ENCODE results near the gene ARID5A. TPM values are rescaled to one million over a fixed set of nuclear protein-coding genes. Genes with fewer than 3 reads are reported as not detected.

ARID5A gene
- polyA plus RNA-seq, 3 donors from 2014 or later: 77.1 to 204 (median 82.7) TPM

DNA sequence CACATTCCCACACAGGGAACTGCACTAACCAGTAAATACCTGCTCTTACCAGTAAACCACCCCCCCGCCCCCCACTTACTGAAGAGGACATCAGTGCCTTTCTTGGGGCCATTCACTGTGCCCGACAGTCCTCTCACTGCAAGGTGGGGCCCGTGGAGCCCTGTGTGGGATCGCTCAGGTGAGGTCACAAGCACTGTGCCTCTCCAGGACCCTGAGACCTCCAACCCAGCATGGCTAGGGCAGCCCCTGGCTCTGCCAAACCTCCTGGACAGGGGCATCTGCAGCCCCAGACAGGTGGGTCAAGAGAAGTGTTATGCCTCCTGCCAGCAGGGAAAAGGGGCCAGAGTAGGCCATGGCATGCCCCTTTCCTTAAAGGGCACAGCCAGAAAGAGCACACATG lies 24.7 kb upstream of the ARID5A start:
- no peak overlapping the region for H3K4me3 Mint-ChIP-seq
- H3K27ac Mint-ChIP-seq: no peak overlapping the region
- DNase-seq: no peak
- H3K27me3 Mint-ChIP-seq (ENCODE audit: low read depth in 3 of 3): peaks cover 1 to 5% (median 2%) of the 10 kb centered on the region in 3 donors
- H3K4me1 Mint-ChIP-seq: peaks cover 16 to 22% of the 10 kb centered on the region in 2 donors
- peaks cover 0 to 8% (median under 1%) of the 10 kb centered on the region in 6 donors for H3K9me3 Mint-ChIP-seq
- peaks cover 0 to under 1% (median under 1%) of the 10 kb centered on the region in 3 donors for H3K36me3 Mint-ChIP-seq

- Mint-ChIP-seq H3K4me3 (no peak overlapping the region), H3K27ac (no peak overlapping the region), H3K9me3 (peaks cover 0 to 8% (median 3%) of the 10 kb centered on the region in 6 donors), H3K4me1 (peaks cover 16 to 22% of the 10 kb centered on the region in 2 donors), H3K36me3 (peaks cover 4 to 5% (median 5%) of the 10 kb centered on the region in 3 donors), H3K27me3 (ENCODE audit: low read depth in 3 of 3) (peaks cover 0 to 5% (median 2%) of the 10 kb centered on the region in 3 donors)
- no peak for DNase-seq
These were observed 24.2 kb upstream of the ARID5A start for GRCh38 chr2:96512341-96512740.

- H3K36me3 Mint-ChIP-seq: peaks cover 4 to 6% (median 5%) of the 10 kb centered on the region in 3 donors
- peaks cover 0 to 3% (median 2%) of the 10 kb centered on the region in 3 donors for H3K27me3 Mint-ChIP-seq (ENCODE audit: low read depth in 3 of 3)
- peaks cover 0 to 8% (median 3%) of the 10 kb centered on the region in 6 donors for H3K9me3 Mint-ChIP-seq
- no peak for DNase-seq
- H3K27ac Mint-ChIP-seq: no peak overlapping the region
- H3K4me1 Mint-ChIP-seq: peaks cover 4 to 5% of the 10 kb centered on the region in 2 donors
- H3K4me3 Mint-ChIP-seq: no peak overlapping the region
These were observed 22.0 kb upstream of the ARID5A start for GRCh38 chr2:96514521-96514920.

- H3K4me3 Mint-ChIP-seq: no peak overlapping the region
- peaks cover 0 to 2% (median 0%) of the 10 kb centered on the region in 3 donors for H3K27me3 Mint-ChIP-seq (ENCODE audit: low read depth in 3 of 3)
- H3K9me3 Mint-ChIP-seq: peaks cover 0 to 8% (median 3%) of the 10 kb centered on the region in 6 donors
- H3K36me3 Mint-ChIP-seq: peaks cover 4 to 6% (median 5%) of the 10 kb centered on the region in 3 donors
- no peak for DNase-seq
- H3K4me1 Mint-ChIP-seq: no peaks in the 10 kb centered on the region
- no peak overlapping the region for H3K27ac Mint-ChIP-seq
These were observed 19.5 kb upstream of the ARID5A start for GRCh38 chr2:96517079-96517478.

DNA sequence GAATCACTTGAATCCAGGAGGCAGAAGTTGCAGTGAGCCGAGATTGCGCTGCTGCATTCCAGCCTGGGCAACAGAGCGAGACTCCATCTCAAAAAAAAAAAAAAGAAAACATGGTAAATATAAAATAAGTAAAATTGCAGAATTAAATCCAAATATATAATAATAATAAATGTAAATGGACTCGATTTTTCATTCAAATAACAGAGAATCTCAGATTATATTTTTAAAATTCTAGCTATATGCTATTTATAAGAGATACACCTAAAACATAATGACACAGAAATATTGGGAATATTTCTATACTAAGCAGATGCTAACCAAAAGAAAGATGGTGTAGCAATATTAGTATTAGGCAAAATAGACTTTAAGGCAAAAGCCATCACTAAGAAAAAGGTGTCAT lies 16.3 kb upstream of the ARID5A start:
- Mint-ChIP-seq H3K4me1 (peaks cover 9 to 10% of the 10 kb centered on the region in 2 donors), H3K9me3 (peaks cover 0 to 8% (median 3%) of the 10 kb centered on the region in 6 donors), H3K27me3 (ENCODE audit: low read depth in 3 of 3) (peaks cover 0 to 7% (median 2%) of the 10 kb centered on the region in 3 donors), H3K36me3 (peaks cover 4 to 6% (median 5%) of the 10 kb centered on the region in 3 donors), H3K4me3 (no peak overlapping the region), H3K27ac (no peak overlapping the region)
- DNase-seq: no peak

DNA sequence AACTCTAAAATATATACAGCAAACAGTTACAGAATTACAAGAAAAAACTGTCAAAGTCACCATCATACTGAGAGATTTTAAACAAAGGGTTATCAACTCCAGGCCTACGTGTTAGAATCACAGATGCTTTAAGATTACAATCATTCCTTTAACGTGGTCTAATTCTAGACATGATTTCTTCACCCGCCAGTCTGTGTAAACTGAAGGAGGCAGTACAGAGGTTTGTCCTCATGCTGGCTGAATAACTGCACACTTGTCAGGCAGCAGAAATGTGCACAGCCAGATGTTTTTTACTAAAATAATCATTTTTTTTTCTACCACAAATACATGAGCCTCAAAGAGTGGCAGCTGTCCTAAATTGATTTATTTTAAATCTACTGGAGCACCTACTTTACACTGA lies 15.9 kb upstream of the ARID5A start:
- peaks cover 0 to 7% (median 4%) of the 10 kb centered on the region in 3 donors for H3K27me3 Mint-ChIP-seq (ENCODE audit: low read depth in 3 of 3)
- no peak overlapping the region for H3K27ac Mint-ChIP-seq
- peaks cover 4 to 6% (median 5%) of the 10 kb centered on the region in 3 donors for H3K36me3 Mint-ChIP-seq
- no peak for DNase-seq
- H3K9me3 Mint-ChIP-seq: peaks cover 0 to 8% (median 3%) of the 10 kb centered on the region in 6 donors
- no peak overlapping the region for H3K4me3 Mint-ChIP-seq
- H3K4me1 Mint-ChIP-seq: peaks cover 9 to 10% of the 10 kb centered on the region in 2 donors

DNA sequence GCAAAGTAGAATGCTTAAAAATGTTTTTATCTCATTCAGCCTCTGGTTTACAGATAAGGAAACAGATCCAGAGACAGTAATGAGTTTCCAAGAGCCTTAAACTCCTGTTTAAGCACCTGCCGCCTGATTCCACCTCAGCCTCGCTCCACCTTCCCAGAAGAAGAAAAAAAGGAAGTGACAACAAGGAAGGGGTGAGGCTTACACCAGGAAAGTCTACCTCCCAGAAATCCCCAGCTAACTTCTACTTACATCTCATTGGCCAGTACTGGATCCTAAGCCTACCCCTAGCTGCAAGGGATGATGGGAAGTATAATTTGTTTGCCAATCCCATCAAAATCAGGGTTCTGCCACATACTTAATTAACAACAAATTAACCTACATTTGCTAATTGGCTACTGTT lies 15.3 kb upstream of the ARID5A start:
- H3K4me1 Mint-ChIP-seq: peaks cover 9 to 10% of the 10 kb centered on the region in 2 donors
- peaks cover 0 to 7% (median 3%) of the 10 kb centered on the region in 3 donors for H3K27me3 Mint-ChIP-seq (ENCODE audit: low read depth in 3 of 3)
- peaks cover 0 to 5% (median 3%) of the 10 kb centered on the region in 6 donors for H3K9me3 Mint-ChIP-seq
- no peak for DNase-seq
- peaks cover 4 to 6% (median 5%) of the 10 kb centered on the region in 3 donors for H3K36me3 Mint-ChIP-seq
- H3K4me3 Mint-ChIP-seq: no peak overlapping the region
- H3K27ac Mint-ChIP-seq: no peak overlapping the region

DNA sequence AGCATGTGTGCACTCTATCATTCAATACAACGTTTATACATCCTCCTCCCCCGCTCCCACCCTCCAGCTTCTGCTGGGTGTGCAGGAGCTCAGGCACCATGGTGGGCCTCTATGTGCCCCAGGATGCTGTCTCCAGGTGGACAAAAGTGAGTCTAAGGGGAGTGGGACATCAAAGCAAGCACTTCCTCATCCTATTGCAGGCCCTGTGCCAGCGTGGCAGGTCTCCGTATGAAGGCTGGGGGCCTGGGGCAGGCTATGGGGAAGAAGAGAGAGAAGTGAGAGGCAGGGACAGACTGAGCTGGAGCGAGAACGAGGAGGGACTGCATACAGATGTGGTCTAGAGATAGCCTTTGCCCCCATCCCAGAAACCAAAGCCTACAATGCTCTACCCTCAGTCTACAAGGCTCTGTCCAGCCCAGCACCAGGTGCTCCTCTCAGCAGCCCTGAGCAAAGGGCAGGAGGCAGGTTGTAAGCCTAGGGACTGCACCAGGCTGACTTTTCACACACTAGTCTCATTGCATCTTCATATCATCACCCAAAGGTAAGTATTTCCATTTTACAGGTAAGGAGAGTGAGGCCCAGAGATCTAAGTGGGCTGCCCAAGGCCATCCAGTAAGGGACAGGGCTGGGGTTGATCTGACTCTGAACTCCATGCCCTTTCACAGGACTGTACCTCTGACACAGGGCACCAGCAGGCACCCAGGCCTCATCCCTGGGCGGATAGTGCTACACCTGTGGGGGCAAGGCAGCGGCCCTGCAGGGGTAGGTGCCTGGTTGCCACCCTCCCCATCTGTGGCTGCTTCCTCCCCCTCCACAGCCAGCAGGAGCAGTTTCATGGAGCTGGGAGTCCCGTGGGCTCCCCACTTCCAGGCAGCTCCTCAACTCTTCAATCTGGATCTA lies 14.0 kb upstream of the ARID5A start:
- peaks cover 2 to 7% (median 3%) of the 10 kb centered on the region in 3 donors for H3K27me3 Mint-ChIP-seq (ENCODE audit: low read depth in 3 of 3)
- H3K4me1 Mint-ChIP-seq: peaks cover 16 to 18% of the 10 kb centered on the region in 2 donors
- H3K4me3 Mint-ChIP-seq: no peak overlapping the region
- H3K9me3 Mint-ChIP-seq: no peaks in the 10 kb centered on the region
- no peak for DNase-seq
- no peak overlapping the region for H3K27ac Mint-ChIP-seq
- H3K36me3 Mint-ChIP-seq: no peaks in the 10 kb centered on the region

DNA sequence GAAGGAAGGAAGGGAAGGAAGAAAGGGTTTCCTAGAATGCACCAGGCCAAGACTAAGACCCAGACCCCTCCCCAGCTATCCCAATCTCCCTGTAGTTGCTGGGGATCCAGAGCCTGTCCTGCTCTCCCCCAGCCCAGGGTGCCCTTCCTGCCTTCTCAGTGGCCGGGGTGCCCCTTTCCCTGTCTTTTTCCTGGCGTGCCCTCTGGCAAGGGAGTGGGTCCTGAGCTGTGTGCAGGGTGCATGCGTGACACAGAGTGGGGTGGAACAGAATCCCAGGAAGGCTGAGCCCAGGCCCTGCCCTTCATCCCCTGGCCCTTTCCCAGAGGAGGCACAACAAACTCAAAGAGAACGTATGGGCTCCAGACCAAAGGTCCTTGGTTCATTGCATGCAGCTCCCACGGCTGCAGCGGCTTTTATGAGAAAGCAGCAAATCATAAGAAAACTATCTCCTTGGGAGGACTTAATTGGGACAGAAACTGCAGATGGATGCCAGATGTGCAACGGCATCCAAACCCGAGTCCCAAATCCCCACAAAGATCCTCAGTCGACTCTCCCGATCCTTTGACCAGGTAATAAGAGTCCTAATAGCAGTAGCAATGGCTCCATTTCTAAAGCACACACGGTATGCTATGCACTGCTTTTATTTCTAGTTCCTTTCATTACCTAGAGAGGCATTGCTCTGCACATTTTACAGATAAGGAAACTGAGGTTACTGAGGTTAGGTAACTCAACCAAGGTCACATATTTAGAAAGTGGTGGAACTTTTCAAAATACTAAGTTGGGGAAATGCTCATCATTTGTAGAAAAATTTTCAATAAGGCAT lies 12.7 kb upstream of the ARID5A start:
- DNase-seq: no peak
- no peak overlapping the region for H3K27ac Mint-ChIP-seq
- peak overlapping the region in 2 of 5 donors; percentile 13 to 64 for H3K4me3 Mint-ChIP-seq
- no peaks in the 10 kb centered on the region for H3K9me3 Mint-ChIP-seq
- no peaks in the 10 kb centered on the region for H3K36me3 Mint-ChIP-seq
- H3K27me3 Mint-ChIP-seq (ENCODE audit: low read depth in 3 of 3): peaks cover 2 to 13% (median 3%) of the 10 kb centered on the region in 3 donors
- H3K4me1 Mint-ChIP-seq: peaks cover 23 to 28% of the 10 kb centered on the region in 2 donors

GRCh38 chr2:96524482-96525210 lies 11.9 kb upstream of the ARID5A start:
- Mint-ChIP-seq H3K36me3 (no peaks in the 10 kb centered on the region), H3K9me3 (no peaks in the 10 kb centered on the region), H3K4me3 (peak overlapping the region in 2 of 5 donors; percentile 13 to 64), H3K4me1 (peaks cover 25 to 28% of the 10 kb centered on the region in 2 donors), H3K27me3 (ENCODE audit: low read depth in 3 of 3) (peaks cover 2 to 13% (median 3%) of the 10 kb centered on the region in 3 donors), H3K27ac (no peak overlapping the region)
- DNase-seq: no peak

- Mint-ChIP-seq H3K9me3 (no peaks in the 10 kb centered on the region), H3K36me3 (no peaks in the 10 kb centered on the region)
- DNase-seq: no peak
These were observed 11.4 kb upstream of the ARID5A start for GRCh38 chr2:96525211-96525507.

GRCh38 chr2:96526101-96526591 lies 10.4 kb upstream of the ARID5A start:
- Mint-ChIP-seq H3K27ac (no peak overlapping the region), H3K27me3 (ENCODE audit: low read depth in 3 of 3) (peaks cover 2 to 15% (median 3%) of the 10 kb centered on the region in 3 donors), H3K4me3 (no peak overlapping the region), H3K4me1 (peaks cover 25 to 30% of the 10 kb centered on the region in 2 donors), H3K9me3 (no peaks in the 10 kb centered on the region), H3K36me3 (no peaks in the 10 kb centered on the region)
- no peak for DNase-seq

More at GRCh38 chr2:96525211-96525507, 11.4 kb upstream of the ARID5A start:
- Mint-ChIP-seq H3K27ac (no peak overlapping the region), H3K27me3 (ENCODE audit: low read depth in 3 of 3) (peaks cover 2 to 13% (median 3%) of the 10 kb centered on the region in 3 donors), H3K4me3 (no peak overlapping the region), H3K4me1 (peaks cover 25 to 28% of the 10 kb centered on the region in 2 donors)

Measured in immature natural killer cell (primary cell).